CMK (cell line): ENCODE data around the gene PTPRH.
"Not testable (repeated sequence)": the region's sequence is repeated elsewhere in the genome, so short reads cannot be mapped to it uniquely, and the experiment has no call there.

ENCODE experiments used
- DNase-seq: peaks from one replicate; pipeline ENCODE4 v3.0.0-alpha.2; 2010; ENCODE audit warnings: low read depth

Gene PTPRH

DNA sequence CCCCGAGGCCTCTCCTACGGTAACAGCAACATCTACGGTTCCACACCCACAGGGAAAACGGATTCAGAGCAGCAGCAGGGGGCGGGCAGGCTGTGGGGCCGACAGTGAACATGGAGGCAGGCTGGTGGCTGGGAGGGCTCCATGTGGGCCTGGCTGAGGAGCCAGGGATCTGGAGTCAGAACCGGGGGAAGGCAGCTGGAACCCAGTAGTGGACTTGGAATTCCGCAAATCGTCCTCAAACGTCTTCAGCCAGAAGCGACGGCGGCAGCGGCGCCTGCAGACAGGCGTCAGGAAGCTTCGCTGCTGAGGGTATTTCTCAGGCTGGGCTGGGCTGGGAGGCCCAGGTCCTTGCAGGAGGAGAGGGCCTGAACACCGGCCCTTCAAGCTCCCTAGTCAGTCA, 17.5 kb upstream of the PTPRH start:
- DNase-seq = no peak

GRCh38 chr19:55226273-55226672, 17.0 kb upstream of the PTPRH start:
- no peak for DNase-seq

DNA sequence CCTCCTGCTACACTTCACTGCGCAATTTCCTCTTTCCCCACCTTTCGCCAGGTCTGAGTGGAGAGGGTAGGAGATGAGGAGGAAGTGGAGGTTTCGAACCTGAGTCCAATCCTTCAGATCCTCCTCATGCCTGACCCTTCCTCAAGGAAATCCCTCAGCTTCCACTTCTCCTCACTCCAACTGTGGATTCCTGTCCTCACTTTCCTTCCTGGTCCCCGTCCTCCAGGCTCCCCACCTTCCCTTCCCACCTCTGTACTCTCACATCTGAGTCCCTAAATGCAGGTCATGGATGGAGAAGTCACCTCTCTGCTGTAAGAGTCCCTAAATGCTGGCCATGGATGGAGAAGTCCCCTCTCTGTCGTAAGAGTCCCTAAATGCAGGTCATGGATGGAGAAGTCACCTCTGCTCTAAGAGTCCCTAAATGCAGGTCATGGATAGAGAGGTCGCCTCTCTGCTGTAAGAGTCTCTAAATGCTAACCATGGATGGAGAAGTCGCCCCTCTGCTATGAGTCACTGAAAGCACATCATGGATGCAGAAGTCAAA, 16.2 kb upstream of the PTPRH start:
- DNase-seq = no peak

GRCh38 chr19:55224679-55225414, 15.5 kb upstream of the PTPRH start:
- DNase-seq = not testable (repeated sequence)

- DNase-seq = no peak
These were observed 14.9 kb upstream of the PTPRH start for GRCh38 chr19:55224038-55224665.

GRCh38 chr19:55223291-55224037, 14.2 kb upstream of the PTPRH start:
- DNase-seq = no peak

DNA sequence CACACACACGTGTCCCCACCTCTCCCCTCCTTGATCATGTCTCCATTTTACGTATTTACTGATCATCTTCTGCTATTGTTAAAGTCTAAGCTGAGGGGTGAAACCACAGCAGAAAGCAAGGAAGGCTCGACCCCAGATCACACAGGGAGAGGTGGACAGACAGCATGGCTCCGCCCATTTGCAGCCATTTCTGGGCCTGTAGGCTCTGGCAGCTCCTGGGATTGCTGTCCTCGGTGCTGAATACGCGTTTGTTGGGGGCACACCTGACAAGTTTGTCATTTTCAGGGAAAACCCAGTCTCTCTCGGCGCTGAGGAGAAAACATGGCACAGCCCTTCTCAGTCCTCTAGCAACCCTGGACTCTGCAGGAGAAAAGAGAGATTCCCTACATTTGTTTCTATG, 11.2 kb upstream of the PTPRH start:
- DNase-seq = no peak

GRCh38 chr19:55216461-55217198, 7.3 kb upstream of the PTPRH start:
- DNase-seq = peak; percentile 97

DNA sequence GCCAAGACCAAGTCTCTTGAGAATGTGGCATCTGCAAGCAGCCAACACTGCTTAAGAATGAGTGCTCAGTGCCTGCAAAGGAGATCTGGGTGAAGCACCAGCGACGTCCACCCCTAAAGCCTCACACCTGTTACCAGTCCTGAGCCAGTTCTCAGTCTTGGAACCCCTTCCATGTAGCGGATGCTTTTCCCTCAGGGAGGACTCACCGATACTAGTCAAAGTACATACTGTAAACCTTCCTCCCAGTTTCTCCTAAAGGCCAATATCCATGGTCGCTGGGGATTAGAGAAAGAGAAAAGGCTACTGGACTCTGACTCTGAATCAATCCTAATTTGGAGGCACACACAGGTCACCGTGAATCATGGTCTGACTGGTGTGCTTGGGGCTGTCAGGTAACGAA, 4.2 kb upstream of the PTPRH start:
- DNase-seq = no peak

DNA sequence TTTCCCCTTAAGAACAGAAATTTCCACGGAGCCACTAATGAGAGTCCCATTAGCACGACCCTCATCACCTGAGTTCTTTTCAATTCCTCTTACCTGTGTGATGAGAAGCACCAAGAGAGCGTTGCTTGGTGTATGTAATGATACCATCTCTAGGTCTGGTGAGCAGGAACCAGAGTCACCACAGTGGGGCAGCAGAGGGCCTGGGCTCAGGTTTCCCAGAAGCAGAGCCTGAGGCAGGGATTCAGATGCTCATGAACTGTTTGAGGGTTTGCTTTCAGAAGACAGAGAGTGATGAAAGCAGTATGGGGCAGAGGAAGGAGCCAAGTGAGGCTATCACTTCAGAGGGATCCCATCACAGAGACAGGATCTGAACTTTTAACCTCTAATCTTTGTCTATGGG, 3.1 kb upstream of the PTPRH start:
- peak; percentile 33 for DNase-seq

DNA sequence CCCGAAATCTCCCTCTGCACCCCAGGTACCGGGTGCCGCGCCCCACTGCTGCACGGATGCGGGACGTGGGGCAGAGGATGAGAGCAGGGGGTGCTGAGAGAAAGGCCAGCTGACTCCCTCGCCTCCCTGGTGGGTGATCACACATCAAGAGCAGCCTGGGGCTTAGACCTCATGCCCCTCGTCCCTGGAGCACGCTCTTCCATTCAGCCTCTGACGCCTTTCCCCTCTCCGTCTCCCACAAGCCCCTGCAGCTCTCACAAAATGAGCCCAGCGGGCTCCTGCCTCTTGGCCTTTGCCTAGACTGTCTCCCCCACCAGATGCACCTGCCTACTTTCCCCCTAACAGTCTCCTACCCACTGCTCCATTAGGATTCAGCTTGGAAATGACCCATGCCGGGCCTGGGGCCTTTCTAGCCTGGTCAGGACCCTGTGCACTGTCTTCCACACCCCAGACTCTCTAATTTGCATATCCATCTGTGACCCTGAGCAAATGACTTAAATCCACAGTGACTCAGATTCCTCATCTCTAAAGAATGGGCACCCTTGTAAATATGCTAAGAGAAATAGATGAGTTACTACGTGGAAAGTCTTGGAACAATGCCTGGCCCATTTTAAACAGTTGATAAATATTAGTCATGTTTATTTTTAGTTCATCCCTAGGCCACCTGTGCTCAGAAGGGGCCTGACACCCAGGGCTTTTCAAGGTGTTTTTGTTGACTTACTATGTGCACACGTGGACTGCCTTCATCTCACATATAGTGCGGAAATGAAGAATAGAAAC, 582 bp upstream of the PTPRH start:
- no peak for DNase-seq

- DNase-seq = peak; percentile 35
These were observed 2.4 kb downstream of the PTPRH start for GRCh38 chr19:55206664-55207500.

- not testable (repeated sequence) for DNase-seq
These were observed 7.1 kb downstream of the PTPRH start for GRCh38 chr19:55202199-55202598.

DNA sequence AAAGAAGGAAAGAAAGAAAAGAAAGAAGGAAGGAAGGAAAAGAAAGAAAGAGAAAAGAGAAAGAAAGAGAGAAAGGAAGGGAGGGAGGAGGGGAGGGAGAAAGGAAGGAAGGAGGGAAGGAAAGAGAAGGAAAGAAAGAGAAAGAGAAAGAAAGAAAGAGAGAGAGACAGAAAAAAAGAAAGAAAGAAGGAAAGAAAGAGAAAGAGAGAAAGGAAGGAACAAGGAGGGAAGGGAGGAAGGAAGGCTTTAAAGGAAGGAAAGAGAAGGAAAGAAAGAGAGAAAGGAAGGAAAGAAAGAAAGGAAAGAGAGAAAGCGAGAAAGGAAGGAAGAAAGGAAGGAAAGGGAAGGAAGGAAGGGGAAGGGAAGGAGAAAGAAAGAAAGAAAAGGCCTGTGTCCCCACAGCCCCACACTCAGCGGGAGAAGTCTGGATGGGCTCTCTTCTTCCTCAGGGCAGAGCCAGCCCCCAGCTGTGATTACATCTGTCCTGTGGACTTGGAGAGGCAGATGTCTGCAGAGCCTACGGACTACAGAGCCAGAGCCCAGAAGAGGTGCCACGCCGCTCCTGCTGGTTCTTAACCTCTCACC, 9.6 kb downstream of the PTPRH start:
- no peak for DNase-seq

GRCh38 chr19:55198651-55199050, 10.7 kb downstream of the PTPRH start:
- DNase-seq = no peak

- DNase-seq = no peak
These were observed 11.8 kb downstream of the PTPRH start for GRCh38 chr19:55197528-55197927.

DNA sequence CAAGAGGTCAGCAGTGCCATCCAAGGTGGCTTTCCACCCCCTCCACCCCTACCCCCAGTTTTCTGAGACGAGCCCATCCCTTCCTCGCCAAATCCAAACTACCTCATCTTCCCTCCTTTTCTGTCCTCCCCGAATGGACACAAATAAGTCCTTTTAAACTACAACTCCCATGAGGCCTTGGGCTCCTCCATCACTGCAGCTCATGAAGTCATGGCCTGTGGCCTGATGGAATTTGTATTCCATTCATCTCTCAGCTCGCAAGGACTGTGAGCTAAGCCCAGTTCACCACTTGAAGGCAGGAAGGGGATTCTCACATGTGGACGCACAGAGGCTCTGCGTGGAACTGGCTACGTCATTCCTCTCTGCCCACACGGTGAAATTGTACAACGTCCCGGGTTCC, 12.5 kb downstream of the PTPRH start:
- DNase-seq = no peak

DNA sequence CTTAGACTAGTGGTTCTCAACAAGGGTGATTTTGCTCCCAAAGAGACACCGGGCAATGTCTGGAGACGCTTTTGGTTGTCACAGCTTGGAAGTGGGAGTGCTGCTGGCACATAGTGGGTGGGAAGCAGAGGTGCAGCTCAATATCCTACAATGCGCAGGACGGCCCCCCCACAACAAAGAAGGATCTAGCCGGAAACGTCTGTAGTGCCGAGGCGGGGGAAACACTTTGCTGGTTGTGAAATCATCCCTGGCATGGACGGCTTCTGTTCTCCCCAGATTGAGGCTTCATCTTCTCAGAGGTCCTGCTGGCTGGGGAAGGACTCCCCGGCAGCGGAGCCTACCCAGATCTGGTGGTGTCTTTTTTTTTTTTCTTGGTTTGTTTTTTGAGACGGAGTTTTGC, 15.8 kb downstream of the PTPRH start:
- DNase-seq = no peak

DNA sequence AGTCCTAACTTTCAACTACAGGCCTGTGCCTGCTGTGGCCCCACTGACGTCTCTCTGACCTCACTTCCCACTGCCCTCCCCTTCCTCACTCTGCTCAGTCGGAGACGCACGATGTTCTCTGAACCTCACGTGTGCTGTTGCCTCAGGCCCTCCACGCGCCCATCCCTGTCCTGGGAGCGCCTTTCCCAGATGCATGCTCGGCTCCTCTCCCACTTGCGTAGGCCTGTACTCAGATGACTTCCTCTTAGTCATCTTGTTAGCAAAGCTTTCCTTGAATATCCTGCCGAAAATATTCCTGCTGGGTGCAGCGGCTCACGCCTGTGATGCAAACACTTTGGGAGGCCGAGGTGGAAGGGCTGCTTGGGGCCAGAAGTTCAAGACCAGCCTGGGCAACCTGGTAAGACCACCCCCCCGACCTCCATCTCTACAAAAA, 19.9 kb downstream of the PTPRH start:
- no peak for DNase-seq

DNA sequence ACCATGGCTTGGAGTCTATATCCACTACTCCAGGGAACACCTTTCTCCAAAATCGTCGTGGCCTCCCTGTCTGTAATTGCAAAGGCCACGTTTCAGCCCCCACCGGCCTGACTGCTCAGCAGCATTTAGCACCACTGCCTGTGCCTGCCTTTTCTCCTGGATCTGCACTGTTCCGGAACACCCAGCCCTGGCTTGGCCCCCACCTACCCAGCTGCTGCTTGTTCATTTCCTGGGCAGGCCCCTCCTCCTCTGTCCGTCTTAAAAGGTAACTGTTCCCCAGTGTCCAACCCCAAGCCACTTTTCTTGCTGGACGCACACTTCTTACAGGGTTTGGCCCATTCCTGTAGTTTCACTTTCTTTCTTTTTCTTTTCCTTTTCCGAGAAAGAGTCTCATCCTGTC, 20.7 kb downstream of the PTPRH start:
- DNase-seq = no peak
